ENCODE data around the gene POLR3C. TPM values are rescaled to one million over a fixed set of nuclear protein-coding genes. Genes with fewer than 3 reads are reported as not detected.

Gene POLR3C
- total and polyA plus RNA-seq, 2 of the 4 experiments (the other 2 are of a cell fraction): 47.0 to 94.1 TPM

- Histone ChIP-seq H4K20me1 (ENCODE audit: insufficient read depth, low read length) (no peaks in the 10 kb centered on the region), H4K91ac (ENCODE audit: insufficient read depth, low read depth, low read length) (peak overlapping the region; percentile 81), H3K9me1 (ENCODE audit: insufficient read depth, low read length) (peaks cover 21% of the 10 kb centered on the region; the same call in 1 of the 2 replicates), H3K36me3 (ENCODE audit: control insufficient read depth, insufficient read depth, low read length) (peaks cover 53% of the 10 kb centered on the region), H2AK9ac (replicated peaks; ENCODE audit: low read depth, low read length, poor library complexity) (peak overlapping the region; percentile 90), H2BK5ac (ENCODE audit: low read depth, low read length, poor library complexity, severe bottlenecking) (peak overlapping the region; percentile 75), H2BK20ac (ENCODE audit: low read depth, low read length) (peak overlapping the region; percentile 27; the same call in 1 of the 2 replicates), H3K4me1 (ENCODE audit: control insufficient read depth, insufficient read depth, low read length) (peaks cover 16% of the 10 kb centered on the region), H2BK120ac (ENCODE audit: low read depth, low read length) (peak overlapping the region; percentile 79), H3K9ac (ENCODE audit: low read depth, low read length) (peak overlapping the region; percentile 18; the same call in 1 of the 2 replicates), H3K27me3 (ENCODE audit: control insufficient read depth, insufficient read depth, low read length) (no peaks in the 10 kb centered on the region), H2AFZ (replicated peaks; ENCODE audit: low read length, poor library complexity) (no peak overlapping the region), H3K9me3 (ENCODE audit: control insufficient read depth, insufficient read depth, low read length) (no peaks in the 10 kb centered on the region), H3K4me3 (ENCODE audit: insufficient read depth, low read depth, low read length) (no peak overlapping the region), H2BK15ac (ENCODE audit: low read depth, low read length) (peak overlapping the region; percentile 39; the same call in 1 of the 3 replicates), H4K5ac (ENCODE audit: low read depth, low read length) (peak overlapping the region; percentile 43), H3K79me1 (ENCODE audit: low read depth in 1 of 2, low read length in 2 of 2) (peaks cover 0 to 15% of the 10 kb centered on the region in 2 experiments; a peak in 3 of 4 replicates), H3K14ac (replicated peaks; ENCODE audit: low read depth, low read length) (peak overlapping the region; percentile 79), H3K23ac (ENCODE audit: low read depth, low read length) (peak overlapping the region; percentile 81; the same call in 1 of the 2 replicates), H3K4ac (ENCODE audit: low read depth, low read length) (peak overlapping the region; percentile 82), H3K56ac (ENCODE audit: extremely low read depth, insufficient read depth, low read length) (peak overlapping the region; percentile 76), H3K18ac (ENCODE audit: low read depth, low read length) (peak overlapping the region; percentile 77; the same call in 1 of the 2 replicates), H3K4me2 (ENCODE audit: low read depth, low read length) (peak overlapping the region; percentile 70; the same call in 1 of the 2 replicates), H4K8ac (ENCODE audit: low read depth in 2 of 2, low read length in 2 of 2) (peak overlapping the region; percentile 11 to 76; a peak in 3 of 4 replicates), H3K27ac (ENCODE audit: insufficient read depth, low read length) (peak overlapping the region; percentile 60), H2AK5ac (ENCODE audit: low read depth, low read length) (peak overlapping the region; percentile 90)
- DNase-seq (peak; percentile 66), ATAC-seq (ENCODE audit: low read depth) (peak; percentile 52)
- POLR2A ChIA-PET (ENCODE audit: unreplicated experiment): interaction anchor here (1.4 kb wide), 1 partner anchor 9 kb away, joined by 5 read pairs; the partner anchor contains the start of gene PIAS3
- TF ChIP-seq RFX5 (IDR thresholded peaks at IDR 0.05; ENCODE audit: low read depth, low read length) (no peak), ELK1 (IDR thresholded peaks at IDR 0.05; ENCODE audit: borderline replicate concordance, low read depth, low read length) (no peak), RAD21 (IDR thresholded peaks at IDR 0.05; ENCODE audit: low read length) (peak; percentile 11; the same call in 1 of the 2 replicates), MAFK (IDR thresholded peaks at IDR 0.05; ENCODE audit: low read depth, low read length) (no peak), MXI1 (IDR thresholded peaks at IDR 0.05; ENCODE audit: borderline replicate concordance, low read depth, low read length) (peak; percentile 26; the same call in 1 of the 2 replicates), FOS (IDR thresholded peaks at IDR 0.05; ENCODE audit: low read depth, low read length) (no peak), CEBPB (IDR thresholded peaks at IDR 0.05; ENCODE audit: low read depth, low read length) (no peak), SMC3 (IDR thresholded peaks at IDR 0.05; ENCODE audit: low read depth, low read length) (no peak), MAZ (IDR thresholded peaks at IDR 0.05; ENCODE audit: borderline replicate concordance, low read depth, low read length) (peak; percentile 63; the same call in 1 of the 2 replicates), CTCF (conservative IDR thresholded peaks at IDR 0.05; ENCODE audit: low read depth, low read length) (peak; percentile 33)
- no TSS peak for BruUV-seq (replicated peaks)
- no CpG with 5 or more reads among the region's 15 CpGs for whole genome bisulfite sequencing, 2 experiments (ENCODE audit: extremely low coverage in 2 of 2, insufficient read length in 1 of 2)
- dilution Hi-C loops (cut with HindIII; ENCODE audit: low sequenced_read_pairs, unreplicated experiment) (no loop called here), in situ Hi-C loops (cut with MboI; ENCODE audit: low sequenced_read_pairs) (loop anchor here (5.0 kb wide), 1 partner anchor 163 kb away; no protein-coding TSS in a partner anchor), intact Hi-C loops (cut with micrococcal nuclease) (no loop called here)
- CTCF ChIA-PET: interaction anchor here (0.9 to 1.5 kb wide), 2 partner anchors 10 to 16 kb away, joined by 3 to 13 read pairs; partner anchors contain the start of gene PIAS3
Measured at GRCh38 chr1:145849356-145850160, 25.6 kb downstream of the POLR3C start.
